MM.1S (cell line): ENCODE results near the gene TUBGCP2.
A peak's percentile ranks its signal among the peaks of the same experiment; 100 is the strongest.

Experiments
- DNase-seq: peaks from one replicate; pipeline ENCODE4 v3.0.0-alpha.2; 2015
- H2AFZ ChIP-seq: fragments of 300-600 bp; sonication (generic); 2 replicates; pipeline ENCODE4 v1.6.0; 2016; ENCODE audit warnings: antibody characterized with exemption, low read length
- H3F3A ChIP-seq: fragments of 300-600 bp; sonication (generic); 2 replicates; pipeline ENCODE4 v1.6.1; 2016; ENCODE audit warnings: mild to moderate bottlenecking, antibody characterized with exemption, low read length, moderate library complexity, mixed read lengths; ENCODE audit not compliant: insufficient read depth
- H3K27ac ChIP-seq: fragments of 300-600 bp; sonication (generic); 2 replicates; pipeline ENCODE4 v1.5.1; 2016; ENCODE audit warnings: mild to moderate bottlenecking, low read length
- H3K27me3 ChIP-seq: fragments of 300-600 bp; sonication (generic); replicated peaks from 2 replicates; pipeline ENCODE4 v1.6.0; 2016; ENCODE audit warnings: low read length; ENCODE audit not compliant: insufficient read depth
- H3K36me3 ChIP-seq: fragments of 300-600 bp; sonication (generic); replicated peaks from 2 replicates; pipeline ENCODE4 v1.6.1; 2016; ENCODE audit warnings: mild to moderate bottlenecking, low read length, mixed read lengths; ENCODE audit not compliant: insufficient read depth
- H3K4me1 ChIP-seq: fragments of 300-600 bp; sonication (generic); 2 replicates; pipeline ENCODE4 v1.6.1; 2016; ENCODE audit warnings: low read length, mixed read lengths
- H3K4me2 ChIP-seq: fragments of 300-600 bp; sonication (generic); 2 replicates; pipeline ENCODE4 v1.6.0; 2016; ENCODE audit warnings: low read depth, low read length
- H3K4me3 ChIP-seq: fragments of 300-600 bp; sonication (generic); 2 replicates; pipeline ENCODE4 v1.5.1; 2016; ENCODE audit warnings: low read length, mixed read lengths
- H3K79me2 ChIP-seq: fragments of 300-600 bp; sonication (generic); 2 replicates; pipeline ENCODE4 v1.6.1; 2016; ENCODE audit warnings: mixed run types, low read length, mixed read lengths
- H3K9ac ChIP-seq: fragments of 300-600 bp; sonication (generic); 2 replicates; pipeline ENCODE4 v1.6.1; 2016; ENCODE audit warnings: low read length, mixed read lengths
- H3K9me2 ChIP-seq: fragments of 300-600 bp; sonication (generic); replicated peaks from 2 replicates; pipeline ENCODE4 v1.6.1; 2016; ENCODE audit warnings: mild to moderate bottlenecking, low read length, mixed read lengths; ENCODE audit not compliant: insufficient read depth
- H3K9me3 ChIP-seq: fragments of 300-600 bp; sonication (generic); replicated peaks from 2 replicates; pipeline ENCODE4 v1.6.1; 2016; ENCODE audit warnings: mild to moderate bottlenecking, low read length, mixed read lengths; ENCODE audit not compliant: insufficient read depth
- H4K20me1 ChIP-seq: fragments of 300-600 bp; sonication (generic); 2 replicates; pipeline ENCODE4 v1.6.1; 2016; ENCODE audit warnings: mild to moderate bottlenecking, low read length, moderate library complexity, mixed read lengths; ENCODE audit not compliant: insufficient read depth
- EZH2 ChIP-seq: fragments of 300-600 bp; sonication (generic); optimal IDR thresholded peaks from 2 replicates; pipeline ENCODE3; 2017; ENCODE audit warnings: low read depth, mild to moderate bottlenecking, antibody characterized with exemption, low read length, mixed read lengths
- EZH2phosphoT487 ChIP-seq: fragments of 300-600 bp; sonication (generic); IDR thresholded peaks from 2 replicates; pipeline ENCODE4 v1.6.1; 2018; ENCODE audit warnings: antibody characterized with exemption, low read length
- TF ChIP-seq, protein P1 (sequence below): fragments of 300-600 bp; sonication (generic); IDR thresholded peaks from 2 replicates; pipeline ENCODE4 v1.5.1; 2016; ENCODE audit warnings: antibody characterized with exemption, low read length, mixed read lengths

TUBGCP2 gene

DNA sequence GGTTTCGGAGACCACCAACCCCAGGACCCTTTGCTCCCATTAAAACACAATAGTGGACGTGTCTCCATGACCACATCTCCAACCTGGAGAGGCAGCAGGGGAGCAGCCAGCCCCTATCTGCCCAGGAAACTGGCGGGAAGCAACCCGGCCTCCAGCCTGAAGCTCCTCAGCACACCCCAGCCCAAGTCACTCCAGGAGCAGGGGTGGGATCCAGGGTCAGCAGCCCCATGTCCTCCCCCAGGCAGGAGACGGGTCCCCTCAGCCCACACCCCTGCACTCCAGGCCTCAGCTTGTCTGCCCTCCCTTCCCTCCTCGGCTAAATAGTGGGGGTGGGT lies 32.6 kb downstream of the TUBGCP2 start:
- peak overlapping the region; percentile 93 for H3K4me2 ChIP-seq
- H3K79me2 ChIP-seq: peaks cover 50% of the 10 kb centered on the region
- H3K9me3 ChIP-seq: no peaks in the 10 kb centered on the region
- no peaks in the 10 kb centered on the region for H4K20me1 ChIP-seq
- peak overlapping the region; percentile 54; the same call in 1 of the 2 replicates for H2AFZ ChIP-seq
- no peaks in the 10 kb centered on the region for H3K9me2 ChIP-seq
- peaks cover 3% of the 10 kb centered on the region for H3K36me3 ChIP-seq
- H3F3A ChIP-seq: peaks cover 35% of the 10 kb centered on the region
- peak overlapping the region; percentile 95 for H3K27ac ChIP-seq
- peaks cover 27% of the 10 kb centered on the region for H3K4me1 ChIP-seq
- peak overlapping the region; percentile 82 for H3K4me3 ChIP-seq
- TF ChIP-seq, protein P1, sequence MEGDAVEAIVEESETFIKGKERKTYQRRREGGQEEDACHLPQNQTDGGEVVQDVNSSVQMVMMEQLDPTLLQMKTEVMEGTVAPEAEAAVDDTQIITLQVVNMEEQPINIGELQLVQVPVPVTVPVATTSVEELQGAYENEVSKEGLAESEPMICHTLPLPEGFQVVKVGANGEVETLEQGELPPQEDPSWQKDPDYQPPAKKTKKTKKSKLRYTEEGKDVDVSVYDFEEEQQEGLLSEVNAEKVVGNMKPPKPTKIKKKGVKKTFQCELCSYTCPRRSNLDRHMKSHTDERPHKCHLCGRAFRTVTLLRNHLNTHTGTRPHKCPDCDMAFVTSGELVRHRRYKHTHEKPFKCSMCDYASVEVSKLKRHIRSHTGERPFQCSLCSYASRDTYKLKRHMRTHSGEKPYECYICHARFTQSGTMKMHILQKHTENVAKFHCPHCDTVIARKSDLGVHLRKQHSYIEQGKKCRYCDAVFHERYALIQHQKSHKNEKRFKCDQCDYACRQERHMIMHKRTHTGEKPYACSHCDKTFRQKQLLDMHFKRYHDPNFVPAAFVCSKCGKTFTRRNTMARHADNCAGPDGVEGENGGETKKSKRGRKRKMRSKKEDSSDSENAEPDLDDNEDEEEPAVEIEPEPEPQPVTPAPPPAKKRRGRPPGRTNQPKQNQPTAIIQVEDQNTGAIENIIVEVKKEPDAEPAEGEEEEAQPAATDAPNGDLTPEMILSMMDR: no peak
- TF ChIP-seq EZH2phosphoT487 (no peak), EZH2 (no peak)
- DNase-seq: peak; percentile 11
- H3K9ac ChIP-seq: peak overlapping the region; percentile 94
- no peaks in the 10 kb centered on the region for H3K27me3 ChIP-seq

DNA sequence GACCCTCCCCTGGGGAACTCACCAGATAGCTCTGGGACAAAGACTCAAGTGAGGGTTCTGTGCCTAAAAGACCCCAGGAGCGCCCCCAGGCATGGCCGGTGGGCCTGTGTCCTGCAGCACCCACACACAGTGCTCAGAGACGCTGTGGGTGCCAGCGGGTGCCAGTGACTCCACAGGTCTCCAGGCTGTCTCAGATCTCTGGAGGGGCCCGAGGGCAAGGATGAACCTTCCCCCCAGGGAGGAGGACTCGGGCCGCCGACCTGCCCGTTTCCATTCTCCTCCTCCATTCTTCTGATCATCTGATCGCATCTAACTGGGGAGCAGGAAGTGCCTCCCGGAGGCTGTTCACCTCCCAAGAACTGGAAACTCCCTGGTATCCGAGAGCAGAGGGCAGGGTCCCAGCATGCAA lies 33.0 kb downstream of the TUBGCP2 start:
- Histone ChIP-seq H3K4me1 (peaks cover 27% of the 10 kb centered on the region), H3K9ac (peak overlapping the region; percentile 94), H3K79me2 (peaks cover 54% of the 10 kb centered on the region), H3F3A (peaks cover 35% of the 10 kb centered on the region), H3K4me2 (peak overlapping the region; percentile 93), H4K20me1 (no peaks in the 10 kb centered on the region), H3K9me3 (no peaks in the 10 kb centered on the region), H3K27ac (peak overlapping the region; percentile 95), H3K36me3 (peaks cover 3% of the 10 kb centered on the region), H3K27me3 (no peaks in the 10 kb centered on the region), H3K4me3 (peak overlapping the region; percentile 82), H3K9me2 (no peaks in the 10 kb centered on the region), H2AFZ (no peak overlapping the region)
- TF ChIP-seq, protein P1: peak; percentile 59
- TF ChIP-seq EZH2phosphoT487: no peak
- DNase-seq: peak; percentile 68

DNA sequence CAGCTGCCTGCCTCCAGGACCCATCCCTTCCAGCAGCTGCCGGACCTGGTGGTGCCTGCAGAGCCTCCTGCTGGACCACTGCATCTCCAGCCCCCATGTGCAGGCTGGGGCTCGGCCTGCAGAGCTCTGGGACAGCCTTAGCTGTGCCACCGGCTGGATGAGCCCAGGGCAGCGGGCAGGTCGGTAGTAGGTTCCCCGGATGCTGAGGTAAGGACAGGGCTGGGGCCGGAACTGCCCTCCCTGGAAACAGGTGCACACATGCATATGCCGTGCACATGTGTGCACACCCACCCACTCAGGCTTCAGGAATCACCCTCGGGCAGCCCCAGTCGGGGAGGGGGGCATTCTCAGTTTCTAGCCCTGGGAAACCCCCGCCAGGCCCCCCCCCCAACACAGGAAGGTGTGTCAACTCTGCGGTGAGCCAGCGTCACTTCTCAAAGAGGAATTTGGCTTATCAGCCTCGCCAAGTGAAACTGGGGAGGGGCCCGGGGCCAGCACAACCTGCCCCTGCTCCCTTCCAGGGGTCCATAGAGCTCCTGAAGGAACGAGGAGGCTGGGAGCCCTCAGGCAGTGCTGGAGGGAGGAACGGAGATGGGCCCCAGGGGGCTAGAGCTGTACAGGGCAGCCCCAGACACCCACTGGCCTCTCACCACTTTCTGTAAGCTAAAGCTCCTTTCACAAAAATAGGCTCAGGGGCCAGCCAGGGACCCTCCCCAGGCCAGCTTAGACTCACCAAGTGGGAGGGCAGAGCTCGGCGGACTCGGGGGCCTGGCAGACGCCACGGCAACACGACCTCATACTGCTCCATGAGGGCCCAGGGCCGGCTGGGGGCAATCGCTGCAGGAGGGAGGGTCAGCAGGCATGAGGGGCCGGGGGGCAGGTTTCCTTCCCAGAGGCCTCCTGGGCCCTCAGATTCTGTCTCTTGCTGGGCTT lies 33.7 kb downstream of the TUBGCP2 start:
- no peak overlapping the region; the same call in 1 of the 2 replicates for H2AFZ ChIP-seq
- TF ChIP-seq, protein P1: no peak
- TF ChIP-seq EZH2phosphoT487 (no peak), EZH2 (no peak)
- H3K9me3 ChIP-seq: no peaks in the 10 kb centered on the region
- H3K9me2 ChIP-seq: no peaks in the 10 kb centered on the region
- peak overlapping the region; percentile 93 for H3K4me2 ChIP-seq
- peaks cover 27% of the 10 kb centered on the region for H3K4me1 ChIP-seq
- peak overlapping the region; percentile 94 for H3K9ac ChIP-seq
- no peaks in the 10 kb centered on the region for H3K27me3 ChIP-seq
- no peaks in the 10 kb centered on the region for H4K20me1 ChIP-seq
- H3K27ac ChIP-seq: peak overlapping the region; percentile 95
- peak overlapping the region; percentile 82 for H3K4me3 ChIP-seq
- peak; percentile 94 for DNase-seq
- peaks cover 61% of the 10 kb centered on the region for H3K79me2 ChIP-seq
- peaks cover 3% of the 10 kb centered on the region for H3K36me3 ChIP-seq
- peaks cover 35% of the 10 kb centered on the region for H3F3A ChIP-seq
